Myocyte (in vitro differentiated cells): ENCODE data around the gene CHD2. TPM values are rescaled to one million over a fixed set of nuclear protein-coding genes. Genes with fewer than 3 reads are reported as not detected.

Source experiments
- DNase-seq: peaks from one replicate; pipeline ENCODE4 v3.0.0-alpha.2; 2012; ENCODE audit warnings: low read depth
- total RNA-seq: library from RNA; depleted of rRNA; stranded (reverse); fragments of >200 nt; gene quantifications from 2 replicates; pipeline ENCODE4 v1.2.3, GENCODE V29; 2014

Gene CHD2
- total RNA-seq, 1 donor from 2014 or later: 52.4 TPM

- peak; percentile 33 for DNase-seq
These were observed 14.7 kb upstream of the CHD2 start for GRCh38 chr15:92885224-92886041.

- DNase-seq: peak; percentile 35
These were observed 14.0 kb upstream of the CHD2 start for GRCh38 chr15:92886042-92886537.

- DNase-seq: no peak
These were observed 13.3 kb upstream of the CHD2 start for GRCh38 chr15:92886815-92887214.

- no peak for DNase-seq
These were observed 12.3 kb upstream of the CHD2 start for GRCh38 chr15:92887869-92888268.

- no peak for DNase-seq
These were observed 10.6 kb upstream of the CHD2 start for GRCh38 chr15:92889390-92890107.

- DNase-seq: no peak
These were observed 8.5 kb upstream of the CHD2 start for GRCh38 chr15:92891533-92892200.

GRCh38 chr15:92892201-92892555 is 7.9 kb upstream of the CHD2 start:
- DNase-seq: no peak

GRCh38 chr15:92893200-92893599 is 6.9 kb upstream of the CHD2 start:
- no peak for DNase-seq

- DNase-seq: no peak
These were observed 3.6 kb upstream of the CHD2 start for GRCh38 chr15:92896561-92896960.

GRCh38 chr15:92897620-92898019 is 2.5 kb upstream of the CHD2 start:
- no peak for DNase-seq

- no peak for DNase-seq
These were observed 1.0 kb upstream of the CHD2 start for GRCh38 chr15:92898988-92899582.

- DNase-seq: peak; percentile 31
These were observed 550 bp upstream of the CHD2 start for GRCh38 chr15:92899601-92899947.

- no peak for DNase-seq
These were observed 577 bp downstream of the CHD2 start for GRCh38 chr15:92900731-92901071.

GRCh38 chr15:92901072-92901761 is 1.1 kb downstream of the CHD2 start:
- peak; percentile 23 for DNase-seq

GRCh38 chr15:92901995-92902394 is 1.9 kb downstream of the CHD2 start:
- peak; percentile 22 for DNase-seq

- peak; percentile 33 for DNase-seq
These were observed 2.8 kb downstream of the CHD2 start for GRCh38 chr15:92902737-92903593.

GRCh38 chr15:92903631-92903965 is 3.5 kb downstream of the CHD2 start:
- no peak for DNase-seq

- DNase-seq: peak; percentile 98
These were observed 4.0 kb downstream of the CHD2 start for GRCh38 chr15:92903966-92904721.

- DNase-seq: peak; percentile 35
These were observed 4.8 kb downstream of the CHD2 start for GRCh38 chr15:92904722-92905571.
